A172 (cell line): ENCODE measurements around the gene NIF3L1. TPM values are rescaled to one million over a fixed set of nuclear protein-coding genes. Genes with fewer than 3 reads are reported as not detected.
"Not testable (repeated sequence)": the region's sequence is repeated elsewhere in the genome, so short reads cannot be mapped to it uniquely, and the experiment has no call there.

Source experiments
- DNase-seq: peaks from one replicate; pipeline ENCODE4 v3.0.0-alpha.2; 2015; ENCODE audit warnings: low spot score
- total RNA-seq: library from RNA; depleted of rRNA; stranded (reverse); fragments of >200 nt; shearing (Covaris generic); gene quantifications from 2 replicates; pipeline ENCODE4 v1.2.3, GENCODE V29; 2014

Gene NIF3L1
- total RNA-seq, 1 experiment from 2014 or later: 80.0 TPM

GRCh38 chr2:200871151-200871550 is 18.0 kb upstream of the NIF3L1 start:
- DNase-seq: no peak

DNA sequence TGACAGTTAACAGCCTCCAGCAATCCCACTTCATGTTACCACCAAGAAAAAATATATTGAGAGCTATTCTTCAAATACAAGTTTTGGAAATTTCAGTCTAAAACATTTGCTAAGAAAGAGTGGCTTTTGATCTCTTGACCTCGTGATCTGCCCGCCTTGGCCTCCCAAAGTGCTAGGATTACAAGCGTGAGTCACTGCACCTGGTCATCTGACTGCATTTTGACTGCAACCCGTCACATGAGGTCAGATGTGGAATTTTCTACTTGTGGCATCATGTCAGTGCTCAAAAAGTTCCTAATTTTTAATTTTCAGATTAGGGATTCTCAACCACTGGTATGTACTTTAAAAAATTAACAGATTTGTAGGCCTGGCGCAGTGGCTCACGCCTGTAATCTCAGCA is 15.6 kb upstream of the NIF3L1 start:
- no peak for DNase-seq

GRCh38 chr2:200877443-200877842 is 11.7 kb upstream of the NIF3L1 start:
- no peak for DNase-seq

DNA sequence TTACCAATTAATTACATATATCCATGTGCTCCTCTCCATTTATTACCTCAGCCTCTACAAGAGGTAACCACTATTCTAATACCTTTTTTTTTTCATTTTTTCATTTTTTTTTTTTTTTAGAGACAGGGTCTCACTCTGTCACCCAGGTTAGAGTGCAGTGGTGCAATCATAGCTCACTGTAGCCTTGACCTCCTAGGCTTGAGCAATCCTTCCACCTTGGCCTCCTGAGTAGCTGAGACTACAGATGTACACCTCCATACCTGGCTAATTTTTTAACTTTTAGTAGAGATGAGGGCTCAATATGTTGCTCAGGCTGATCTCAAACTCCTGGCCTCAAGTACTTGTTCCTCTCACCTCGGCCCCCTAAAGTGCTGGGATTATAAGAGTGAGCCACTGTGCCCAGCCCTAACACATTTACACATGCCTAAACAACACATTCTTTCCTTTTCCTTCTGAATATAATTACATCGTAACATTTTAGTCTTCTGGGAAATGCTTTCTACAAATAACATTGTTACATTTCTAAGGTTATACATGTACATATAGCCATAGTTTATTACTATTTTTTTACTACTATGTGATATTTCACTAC is 10.8 kb upstream of the NIF3L1 start:
- DNase-seq: no peak

GRCh38 chr2:200881715-200882249 is 7.4 kb upstream of the NIF3L1 start:
- not testable (repeated sequence) for DNase-seq

- DNase-seq: no peak
Observed at GRCh38 chr2:200899482-200899881, 10.3 kb downstream of the NIF3L1 start.

DNA sequence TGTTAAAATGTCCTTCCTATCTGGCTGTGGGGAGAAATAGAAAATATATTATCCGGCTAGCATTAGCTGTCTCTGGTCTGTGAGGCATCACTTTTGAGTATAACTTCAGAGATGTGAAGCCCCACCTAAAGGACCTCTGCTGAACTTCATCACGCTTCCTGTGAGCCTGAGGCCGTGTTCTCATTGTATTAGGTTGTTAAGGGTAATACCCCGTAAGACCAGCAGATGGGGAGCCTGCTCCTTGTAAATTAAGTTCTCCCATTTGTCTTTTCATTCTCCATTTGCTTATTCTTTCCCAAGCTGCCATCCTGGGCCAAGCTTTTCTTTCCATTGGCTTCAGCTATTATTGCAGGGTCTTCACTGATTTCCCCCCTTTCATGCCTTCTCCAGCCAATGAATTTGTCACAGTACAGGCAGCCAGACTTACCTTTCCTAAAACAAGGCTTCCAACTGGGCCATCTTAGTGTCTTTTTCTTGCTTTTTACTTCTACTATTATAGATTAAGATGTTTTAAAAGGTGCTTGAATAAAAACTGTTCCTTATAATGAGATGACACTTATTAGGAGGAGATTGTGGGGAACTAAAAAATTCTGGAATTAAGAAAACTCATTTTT is 12.4 kb downstream of the NIF3L1 start:
- DNase-seq: peak; percentile 90

DNA sequence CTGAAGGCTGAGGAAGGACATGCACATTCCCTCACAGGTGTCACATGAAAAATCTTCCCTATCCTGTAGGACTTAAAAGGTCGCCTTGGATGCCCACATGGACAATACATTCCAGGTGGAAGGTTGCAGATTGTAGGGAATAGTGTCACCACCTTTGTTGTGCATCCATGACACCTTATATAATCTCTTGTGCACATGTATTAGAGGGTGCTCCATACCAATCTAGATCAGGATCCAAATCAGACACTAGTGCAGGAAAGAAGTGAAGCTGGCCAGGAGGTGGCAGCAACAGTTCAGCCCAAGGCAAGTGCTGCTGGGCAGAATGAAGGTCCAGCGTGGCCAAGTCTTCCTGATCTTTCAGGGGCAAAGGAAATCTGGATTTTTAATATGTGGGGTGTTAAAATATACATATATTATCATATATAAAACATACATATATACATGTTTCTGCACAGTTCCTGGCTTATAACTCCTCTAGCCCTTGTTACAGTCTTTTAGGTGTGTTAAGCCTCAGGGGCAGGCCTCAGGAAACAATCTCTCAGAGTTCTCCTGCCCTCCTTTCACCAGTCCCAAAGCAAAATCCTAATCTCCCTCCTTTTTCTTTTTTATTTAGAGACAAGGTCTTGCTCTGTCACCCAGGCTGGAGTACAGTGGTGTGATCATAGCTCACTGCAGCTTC is 16.6 kb downstream of the NIF3L1 start:
- DNase-seq: peak; percentile 60

DNA sequence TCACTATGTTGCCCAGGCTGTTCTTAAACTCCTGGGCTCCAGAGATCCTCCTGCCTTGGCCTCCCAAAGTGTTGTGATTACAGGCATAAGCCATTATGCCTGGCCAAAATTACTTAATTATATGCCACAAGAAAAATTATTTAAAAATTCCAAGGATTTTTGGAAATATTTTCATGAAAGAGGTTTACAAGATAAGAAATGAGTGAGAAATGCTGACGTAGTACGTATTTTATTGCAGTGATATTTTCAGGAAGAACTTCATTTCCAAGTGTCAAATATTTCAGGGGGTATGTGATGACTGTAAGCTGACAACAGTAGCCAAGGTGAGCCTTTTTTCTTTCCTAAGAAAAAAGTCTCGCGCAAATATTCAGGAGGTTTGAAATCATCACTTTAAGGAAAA is 20.8 kb downstream of the NIF3L1 start:
- DNase-seq: no peak

DNA sequence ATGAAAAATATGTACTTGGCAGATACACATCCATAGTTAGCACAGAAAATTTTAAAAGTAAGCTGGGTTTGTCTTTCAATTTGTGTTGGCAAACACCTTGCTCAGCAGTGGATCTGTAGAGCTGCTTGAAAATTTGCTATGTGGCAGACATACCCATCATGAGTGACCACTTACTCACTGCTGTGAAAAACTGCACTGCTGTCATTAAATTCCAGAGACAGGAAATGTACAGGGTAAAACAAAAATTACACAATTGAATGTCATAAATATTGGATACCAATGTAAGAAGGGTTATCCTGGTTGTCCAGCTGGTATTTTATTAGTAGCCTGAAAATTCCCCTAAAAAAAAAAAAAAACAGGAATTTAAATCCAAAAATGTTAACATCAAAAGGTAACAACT is 24.5 kb downstream of the NIF3L1 start:
- DNase-seq: peak; percentile 39

GRCh38 chr2:200922439-200922838 is 33.3 kb downstream of the NIF3L1 start:
- DNase-seq: no peak

GRCh38 chr2:200929334-200930249 is 40.4 kb downstream of the NIF3L1 start:
- DNase-seq: no peak

DNA sequence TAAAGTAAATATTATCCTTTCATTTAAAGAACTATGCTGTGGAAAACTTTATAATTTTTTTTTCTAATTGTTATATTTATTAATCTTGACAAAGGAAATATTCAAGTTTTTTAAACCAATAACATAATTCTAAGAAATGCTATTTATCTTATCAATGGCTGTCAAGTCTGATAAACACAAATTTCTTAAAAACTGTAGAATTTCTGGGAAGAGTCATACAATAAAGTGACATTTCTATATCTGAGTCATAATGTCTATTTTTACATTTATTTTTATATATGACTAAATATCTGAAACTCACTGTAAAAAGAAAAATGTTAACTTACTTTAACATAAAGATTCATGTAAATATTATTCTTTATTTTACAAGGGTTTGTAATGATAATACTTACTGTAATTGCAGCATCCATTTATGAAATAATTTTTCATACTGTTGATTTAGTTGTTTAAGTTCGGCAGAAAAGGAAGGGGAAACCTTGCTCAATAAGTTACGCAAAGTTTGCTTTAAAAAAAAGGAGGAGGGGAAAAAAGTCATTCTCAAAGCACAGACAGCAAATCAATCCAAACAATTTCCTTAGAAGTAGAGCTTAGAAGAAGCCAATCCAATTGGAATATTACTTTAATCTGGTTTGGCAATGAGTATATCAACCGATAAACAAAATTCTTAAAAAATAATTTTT is 41.9 kb downstream of the NIF3L1 start:
- no peak for DNase-seq

GRCh38 chr2:200939832-200940231 is 50.7 kb downstream of the NIF3L1 start:
- no peak for DNase-seq

DNA sequence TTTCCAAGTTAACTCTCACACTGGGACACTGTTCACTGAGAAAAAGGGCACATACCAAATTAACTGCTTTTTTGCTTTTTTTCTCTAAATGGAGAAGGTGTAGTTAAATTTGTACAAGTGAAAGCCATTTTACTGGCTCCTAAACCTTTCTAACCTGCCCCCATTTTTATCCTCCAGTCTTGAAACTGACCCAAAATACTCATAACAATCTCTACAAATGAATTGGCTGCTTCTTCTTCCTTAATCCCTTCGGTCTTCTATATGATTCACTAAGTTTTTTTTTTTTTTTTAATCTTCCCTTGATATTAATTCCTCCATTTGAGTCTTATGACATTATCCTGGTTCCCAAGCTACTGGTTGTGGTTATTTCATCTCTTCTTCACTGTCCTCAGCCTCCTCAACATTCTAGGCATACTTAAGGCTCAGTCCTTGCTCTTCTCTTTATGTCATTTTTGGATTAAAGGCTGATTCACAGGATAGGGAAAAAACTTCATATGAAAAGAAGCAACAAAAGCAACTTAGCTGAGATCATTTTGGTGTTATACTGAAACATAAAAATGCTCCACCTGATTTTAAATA is 54.4 kb downstream of the NIF3L1 start:
- DNase-seq: no peak

- peak; percentile 89 for DNase-seq
Observed at GRCh38 chr2:200944467-200945394, 55.6 kb downstream of the NIF3L1 start.

GRCh38 chr2:200945395-200945729 is 56.2 kb downstream of the NIF3L1 start:
- no peak for DNase-seq

GRCh38 chr2:200950378-200950777 is 61.2 kb downstream of the NIF3L1 start:
- DNase-seq: no peak
